ENCODE measurements around the gene KIRREL3.

The KIRREL3 gene

GRCh38 chr11:126834149-126834548 lies 166.4 kb downstream of the KIRREL3 start:
- H3K4me3 ChIP-seq (replicated peaks; ENCODE audit: insufficient read depth, low read length) = no peak overlapping the region
- no peak for DNase-seq (ENCODE audit: low read depth in 1 of 2, low spot score in 1 of 2)
- no peak overlapping the region for H3K27ac ChIP-seq (replicated peaks)
- peaks cover 3% of the 10 kb centered on the region for H3K27me3 ChIP-seq (ENCODE audit: insufficient read depth, poor library complexity, severe bottlenecking)
- TF ChIP-seq SPI1 (IDR thresholded peaks at IDR 0.05; ENCODE audit: borderline replicate concordance, low read depth) (no peak), CTCF (IDR thresholded peaks at IDR 0.05; ENCODE audit: insufficient read depth, low read length) (no peak), POLR2AphosphoS5 (IDR thresholded peaks at IDR 0.05; ENCODE audit: low read depth) (no peak), GABPA (IDR thresholded peaks at IDR 0.05; ENCODE audit: low read depth) (no peak), REST (IDR thresholded peaks at IDR 0.05; ENCODE audit: insufficient replicate concordance, low read depth) (no peak)

- DNase-seq (ENCODE audit: low read depth in 1 of 2, low spot score in 1 of 2) = no peak
- no peak overlapping the region for H3K27ac ChIP-seq (replicated peaks)
- no peak overlapping the region for H3K4me3 ChIP-seq (replicated peaks; ENCODE audit: insufficient read depth, low read length)
- H3K27me3 ChIP-seq (ENCODE audit: insufficient read depth, poor library complexity, severe bottlenecking) = peaks cover 3% of the 10 kb centered on the region
- TF ChIP-seq GABPA (IDR thresholded peaks at IDR 0.05; ENCODE audit: low read depth) (no peak), POLR2AphosphoS5 (IDR thresholded peaks at IDR 0.05; ENCODE audit: low read depth) (no peak), REST (IDR thresholded peaks at IDR 0.05; ENCODE audit: insufficient replicate concordance, low read depth) (no peak), CTCF (IDR thresholded peaks at IDR 0.05; ENCODE audit: insufficient read depth, low read length) (no peak), SPI1 (IDR thresholded peaks at IDR 0.05; ENCODE audit: borderline replicate concordance, low read depth) (no peak)
These were observed 167.5 kb downstream of the KIRREL3 start for GRCh38 chr11:126833065-126833464.

- TF ChIP-seq GABPA (IDR thresholded peaks at IDR 0.05; ENCODE audit: low read depth) = no peak
- TF ChIP-seq CTCF (IDR thresholded peaks at IDR 0.05; ENCODE audit: insufficient read depth, low read length) = no peak
- no peak for TF ChIP-seq REST (IDR thresholded peaks at IDR 0.05; ENCODE audit: insufficient replicate concordance, low read depth)
- no peak for TF ChIP-seq POLR2AphosphoS5 (IDR thresholded peaks at IDR 0.05; ENCODE audit: low read depth)
- TF ChIP-seq SPI1 (IDR thresholded peaks at IDR 0.05; ENCODE audit: borderline replicate concordance, low read depth) = no peak
- no peak overlapping the region for H3K27ac ChIP-seq (replicated peaks)
- no peak overlapping the region for H3K4me3 ChIP-seq (replicated peaks; ENCODE audit: insufficient read depth, low read length)
- no peak for DNase-seq (ENCODE audit: low read depth in 1 of 2, low spot score in 1 of 2)
- H3K27me3 ChIP-seq (ENCODE audit: insufficient read depth, poor library complexity, severe bottlenecking) = peaks cover 3% of the 10 kb centered on the region
These were observed 168.2 kb downstream of the KIRREL3 start for GRCh38 chr11:126832387-126832786.

All from HL-60 (cell line).